Neural cell (in vitro differentiated cells): ENCODE measurements around the gene FHOD3. TPM values are rescaled to one million over a fixed set of nuclear protein-coding genes. Genes with fewer than 3 reads are reported as not detected.

ENCODE experiments used
- H2AFZ ChIP-seq: fragments of 200-600, 300-800 bp; sonication (generic), shearing (Covaris generic); 2 replicates; pipeline ENCODE4 v1.6.0; 2014; ENCODE audit warnings: low read depth, mild to moderate bottlenecking, antibody characterized with exemption, low read length, moderate library complexity
- H3F3A ChIP-seq: fragments of 200-600 bp; shearing (Covaris generic); 2 replicates; pipeline ENCODE4 v1.6.1; 2016; ENCODE audit warnings: mild to moderate bottlenecking, moderate library complexity, mixed read lengths, antibody characterized with exemption, low read length; ENCODE audit not compliant: insufficient read depth, poor library complexity, severe bottlenecking
- H3K27ac ChIP-seq: fragments of 200-600, 300-800 bp; sonication (generic), shearing (Covaris generic); 2 replicates; pipeline ENCODE4 v1.5.1; 2014; ENCODE audit warnings: mild to moderate bottlenecking, low read length, moderate library complexity
- H3K27me3 ChIP-seq: fragments of 300-800, 200-600 bp; sonication (generic), shearing (Covaris generic); 2 replicates; pipeline ENCODE4 v1.6.0; 2014; ENCODE audit warnings: mild to moderate bottlenecking, low read depth, low read length, moderate library complexity; ENCODE audit not compliant: insufficient read depth
- H3K36me3 ChIP-seq: fragments of 300-800, 200-600 bp; sonication (generic), shearing (Covaris generic); 2 replicates; pipeline ENCODE4 v1.5.1; 2014; ENCODE audit warnings: mild to moderate bottlenecking, antibody characterized with exemption, low read length, moderate library complexity; ENCODE audit not compliant: insufficient read depth
- H3K4me2 ChIP-seq: fragments of 300-800, 200-600 bp; sonication (generic), shearing (Covaris generic); 2 replicates; pipeline ENCODE4 v1.6.0; 2014; ENCODE audit warnings: mild to moderate bottlenecking, low read length
- H3K4me3 ChIP-seq: fragments of 300-800, 200-600 bp; sonication (generic), shearing (Covaris generic); 2 replicates; pipeline ENCODE4 v1.5.1; 2014; ENCODE audit warnings: mild to moderate bottlenecking, low read length, moderate library complexity
- H3K79me2 ChIP-seq: fragments of 200-600 bp; shearing (Covaris generic); replicated peaks from 2 replicates; pipeline ENCODE4 v1.6.0; 2014; ENCODE audit warnings: mild to moderate bottlenecking, low read length, moderate library complexity; ENCODE audit not compliant: insufficient read depth
- H3K9ac ChIP-seq: fragments of 300-800, 200-600 bp; sonication (generic), shearing (Covaris generic); 2 replicates; pipeline ENCODE4 v1.6.1; 2016; ENCODE audit warnings: mild to moderate bottlenecking, low read length, mixed read lengths
- H3K9me2 ChIP-seq: fragments of 200-600 bp; shearing (Covaris generic); 2 replicates; pipeline ENCODE4 v1.6.1; 2016; ENCODE audit warnings: mild to moderate bottlenecking, low read length, mixed read lengths; ENCODE audit not compliant: insufficient read depth
- H3K9me3 ChIP-seq: fragments of 200-600, 300-800 bp; sonication (generic), shearing (Covaris generic); 2 replicates; pipeline ENCODE4 v1.6.1; 2016; ENCODE audit warnings: mild to moderate bottlenecking, mixed run types, low read length, moderate library complexity, mixed read lengths
- H4K20me1 ChIP-seq: fragments of 200-600 bp; shearing (Covaris generic); 2 replicates; pipeline ENCODE4 v1.6.1; 2016; ENCODE audit warnings: mild to moderate bottlenecking, mixed run types; ENCODE audit not compliant: insufficient read depth
- CTCF ChIP-seq: fragments of 450-650 bp; IDR thresholded peaks from 2 replicates; pipeline ENCODE4 v1.5.1; 2014; ENCODE audit warnings: antibody characterized with exemption, mild to moderate bottlenecking, moderate library complexity; ENCODE audit not compliant: poor library complexity, severe bottlenecking
- EP300 ChIP-seq: fragments of 450-650 bp; conservative IDR thresholded peaks from 2 replicates; pipeline ENCODE4 v1.6.1; 2014; ENCODE audit warnings: antibody characterized with exemption, mild to moderate bottlenecking, moderate library complexity; ENCODE audit not compliant: poor library complexity, severe bottlenecking
- EZH2 ChIP-seq: fragments of 200-600, 300-800 bp; shearing (Covaris generic), sonication (generic); IDR thresholded peaks from 2 replicates; pipeline ENCODE4 v1.6.1; 2014; ENCODE audit warnings: antibody characterized with exemption, low read length, borderline replicate concordance, mild to moderate bottlenecking; ENCODE audit not compliant: insufficient read depth, poor library complexity, severe bottlenecking
- MXI1 ChIP-seq: fragments of 450-650 bp; conservative IDR thresholded peaks from 2 replicates; pipeline ENCODE4 v1.6.1; 2014; ENCODE audit warnings: antibody characterized with exemption, mild to moderate bottlenecking; ENCODE audit not compliant: poor library complexity, severe bottlenecking
- POLR2AphosphoS5 ChIP-seq: IDR thresholded peaks from 2 replicates; pipeline ENCODE4 v1.6.1; 2012
- RAD21 ChIP-seq: fragments of 450-650 bp; conservative IDR thresholded peaks from 2 replicates; pipeline ENCODE4 v1.6.1; 2014; ENCODE audit warnings: antibody characterized with exemption, mild to moderate bottlenecking, moderate library complexity
- REST ChIP-seq: IDR thresholded peaks from 2 replicates; pipeline ENCODE4 v1.6.1; 2012; ENCODE audit warnings: borderline replicate concordance
- SMC3 ChIP-seq: fragments of 450-650 bp; conservative IDR thresholded peaks from 2 replicates; pipeline ENCODE4 v1.6.1; 2014; ENCODE audit warnings: antibody characterized with exemption, mild to moderate bottlenecking, moderate library complexity; ENCODE audit not compliant: poor library complexity
- TAF1 ChIP-seq: IDR thresholded peaks from 2 replicates; pipeline ENCODE4 v1.6.1; 2012; ENCODE audit warnings: low read depth
- polyA plus RNA-seq: library from polyadenylated mRNA; depleted of rRNA; stranded (reverse); fragments of >200 nt; gene quantifications from 2 replicates; pipeline ENCODE4 v1.2.3, GENCODE V29; 2014

FHOD3 gene
- polyA plus RNA-seq, 1 donor from 2014 or later, result 19.4 TPM

GRCh38 chr18:36509646-36510197 lies 212.2 kb downstream of the FHOD3 start:
- no peak overlapping the region for H3K4me3 ChIP-seq
- H3K9ac ChIP-seq, result no peak overlapping the region
- no peak overlapping the region for H2AFZ ChIP-seq
- H3K36me3 ChIP-seq, result no peaks in the 10 kb centered on the region
- TF ChIP-seq EZH2, result no peak
- no peak for TF ChIP-seq REST
- no peak for TF ChIP-seq POLR2AphosphoS5
- no peak for TF ChIP-seq MXI1
- no peak for TF ChIP-seq SMC3
- TF ChIP-seq EP300, result no peak
- TF ChIP-seq CTCF, result no peak
- TF ChIP-seq RAD21, result no peak
- no peak for TF ChIP-seq TAF1
- H3K9me3 ChIP-seq, result no peaks in the 10 kb centered on the region
- H3K27me3 ChIP-seq, result no peaks in the 10 kb centered on the region
- no peak overlapping the region for H3K27ac ChIP-seq
- no peaks in the 10 kb centered on the region for H3F3A ChIP-seq
- H3K79me2 ChIP-seq, result no peaks in the 10 kb centered on the region
- H3K9me2 ChIP-seq, result no peaks in the 10 kb centered on the region
- no peak overlapping the region for H3K4me2 ChIP-seq
- no peaks in the 10 kb centered on the region for H4K20me1 ChIP-seq

- H3K4me3 ChIP-seq, result no peak overlapping the region
- H3K79me2 ChIP-seq, result no peaks in the 10 kb centered on the region
- no peaks in the 10 kb centered on the region for H3K27me3 ChIP-seq
- no peaks in the 10 kb centered on the region for H3K9me3 ChIP-seq
- TF ChIP-seq SMC3, result no peak
- no peak for TF ChIP-seq TAF1
- TF ChIP-seq RAD21, result no peak
- no peak for TF ChIP-seq CTCF
- TF ChIP-seq EP300, result no peak
- no peak for TF ChIP-seq REST
- H3F3A ChIP-seq, result no peaks in the 10 kb centered on the region
- no peak overlapping the region for H3K9ac ChIP-seq
- no peak overlapping the region for H3K27ac ChIP-seq
- H2AFZ ChIP-seq, result no peak overlapping the region
- no peak overlapping the region for H3K4me2 ChIP-seq
- no peaks in the 10 kb centered on the region for H3K9me2 ChIP-seq
- H4K20me1 ChIP-seq, result no peaks in the 10 kb centered on the region
- H3K36me3 ChIP-seq, result no peaks in the 10 kb centered on the region
These were observed 214.4 kb downstream of the FHOD3 start for GRCh38 chr18:36511791-36512352.
